Fibroblast of villous mesenchyme (primary cell): ENCODE measurements around the gene CCDC181. TPM values are rescaled to one million over a fixed set of nuclear protein-coding genes. Genes with fewer than 3 reads are reported as not detected.

Source experiments
- DNase-seq: peaks from one replicate; pipeline ENCODE4 v3.0.0-alpha.2; 2010; ENCODE audit warnings: low read depth
- H3K4me3 ChIP-seq: 2 replicates; pipeline ENCODE4 v1.5.1; 2011; ENCODE audit warnings: low read depth, mild to moderate bottlenecking, low read length
- CTCF ChIP-seq: IDR thresholded peaks from 2 replicates; pipeline ENCODE4 v1.5.1; 2012; ENCODE audit warnings: low read depth, mild to moderate bottlenecking, low read length; ENCODE audit not compliant: insufficient read depth
- total RNA-seq: library from RNA; depleted of rRNA; stranded (reverse); fragments of >200 nt; gene quantifications from 2 replicates; pipeline ENCODE4 v1.2.3, GENCODE V29; 2012

Gene CCDC181
- total RNA-seq, 1 donor: 0.86 TPM

- H3K4me3 ChIP-seq: no peak overlapping the region
- TF ChIP-seq CTCF: no peak
- DNase-seq: no peak
Measured at GRCh38 chr1:169395955-169396354, 31.3 kb downstream of the CCDC181 start.

- H3K4me3 ChIP-seq: no peak overlapping the region
- no peak for TF ChIP-seq CTCF
- DNase-seq: no peak
Measured at GRCh38 chr1:169392406-169392805, 34.9 kb downstream of the CCDC181 start.

GRCh38 chr1:169390303-169390702 lies 37.0 kb downstream of the CCDC181 start:
- no peak for DNase-seq
- TF ChIP-seq CTCF: no peak
- no peak overlapping the region for H3K4me3 ChIP-seq

GRCh38 chr1:169387399-169387798 lies 39.9 kb downstream of the CCDC181 start:
- no peak overlapping the region for H3K4me3 ChIP-seq
- no peak for DNase-seq
- TF ChIP-seq CTCF: no peak

GRCh38 chr1:169383449-169383848 lies 43.8 kb downstream of the CCDC181 start:
- TF ChIP-seq CTCF: no peak
- no peak overlapping the region for H3K4me3 ChIP-seq
- no peak for DNase-seq

GRCh38 chr1:169381162-169381561 lies 46.1 kb downstream of the CCDC181 start:
- TF ChIP-seq CTCF: no peak
- H3K4me3 ChIP-seq: no peak overlapping the region
- no peak for DNase-seq

GRCh38 chr1:169371404-169371803 lies 55.9 kb downstream of the CCDC181 start:
- DNase-seq: no peak
- no peak overlapping the region for H3K4me3 ChIP-seq
- TF ChIP-seq CTCF: no peak
